ENCODE data around the gene HDHD3.
A peak's percentile ranks its signal among the peaks of the same experiment; 100 is the strongest.
"Not testable (repeated sequence)": the region's sequence is repeated elsewhere in the genome, so short reads cannot be mapped to it uniquely, and the experiment has no call there.

Gene HDHD3

DNA sequence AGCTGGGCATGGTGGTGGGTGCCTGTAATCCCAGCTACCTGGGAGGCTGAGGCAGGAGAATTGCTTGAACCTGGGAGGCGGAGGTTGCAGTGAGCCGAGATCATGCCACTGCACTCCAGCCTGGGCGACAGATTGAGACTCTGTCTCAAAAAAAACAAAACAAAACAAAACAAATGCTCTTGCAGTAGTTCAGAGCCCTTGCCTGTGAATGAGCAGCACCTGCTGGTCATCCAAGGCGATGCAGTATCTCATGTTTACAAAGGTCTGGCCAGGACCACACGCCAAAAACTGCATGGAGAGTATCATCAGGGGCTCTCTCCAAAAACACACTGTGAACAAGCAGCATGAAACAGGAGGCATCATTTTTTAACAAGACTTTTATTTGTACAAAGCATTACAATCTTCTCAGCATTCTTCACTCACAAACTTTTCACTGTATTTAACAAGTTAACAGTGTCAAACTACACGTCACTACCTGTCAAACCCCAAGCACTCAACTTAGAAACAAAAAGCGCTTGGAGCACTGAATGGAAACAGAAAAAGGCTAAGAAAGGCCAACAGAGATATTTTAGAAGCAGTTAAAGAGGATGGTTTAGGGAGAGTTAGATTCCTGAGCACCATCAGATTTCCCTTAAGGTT, 30.2 kb upstream of the HDHD3 start:
- peak overlapping the region; percentile 51 for H3K27ac ChIP-seq (replicated peaks)
- TF ChIP-seq CTCF (IDR thresholded peaks at IDR 0.05; ENCODE audit: insufficient read depth, low read length): peak; percentile 81
- not testable (repeated sequence) for H3K27me3 ChIP-seq (ENCODE audit: insufficient read depth, poor library complexity, severe bottlenecking); H3K4me3 ChIP-seq (replicated peaks; ENCODE audit: insufficient read depth, low read length)
- peak; percentile 56 to 77 for DNase-seq (ENCODE audit: low read depth in 1 of 2, low spot score in 1 of 2)

DNA sequence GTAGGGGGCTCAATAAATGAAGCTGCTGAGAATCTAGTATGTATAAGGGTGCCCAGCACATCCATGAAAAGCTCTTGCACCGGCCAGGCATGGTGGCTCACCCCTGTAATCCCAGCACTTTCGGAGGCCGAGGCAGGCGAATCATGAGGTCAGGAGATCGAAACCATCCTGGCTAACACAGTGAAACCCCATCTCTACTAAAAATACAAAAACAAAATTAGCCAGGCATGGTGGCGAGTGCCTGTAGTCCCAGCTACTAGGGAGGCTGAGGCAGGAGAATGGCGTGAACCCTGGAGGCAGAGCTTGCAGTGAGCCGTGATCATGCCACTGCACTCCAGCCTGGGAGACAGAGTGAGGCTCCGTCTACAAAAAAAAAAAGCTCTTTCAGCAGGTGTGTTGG, 29.6 kb upstream of the HDHD3 start:
- H3K27me3 ChIP-seq (ENCODE audit: insufficient read depth, poor library complexity, severe bottlenecking); H3K4me3 ChIP-seq (replicated peaks; ENCODE audit: insufficient read depth, low read length); DNase-seq (ENCODE audit: low read depth in 1 of 2, low spot score in 1 of 2): not testable (repeated sequence)
- peak overlapping the region; percentile 51 for H3K27ac ChIP-seq (replicated peaks)

DNA sequence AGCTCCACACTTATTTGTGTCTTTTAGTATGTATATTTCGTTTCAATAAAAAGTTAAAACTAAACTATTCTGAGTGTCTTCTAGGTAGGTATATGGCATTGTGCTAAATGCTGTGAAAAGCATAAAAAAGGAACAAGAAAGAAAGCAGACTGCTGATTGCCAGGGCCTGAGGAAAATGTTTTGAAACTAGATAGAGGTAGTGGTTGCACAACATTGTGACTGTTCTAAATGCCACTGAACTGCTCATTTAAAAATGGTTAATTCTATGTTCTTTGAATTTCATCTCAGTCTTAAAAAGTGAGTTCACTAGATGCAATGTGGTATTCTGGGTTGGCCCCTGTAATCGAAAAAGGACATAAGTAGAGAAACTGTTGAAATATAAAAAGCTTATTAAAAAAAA, 26.9 kb upstream of the HDHD3 start:
- peak overlapping the region; percentile 82 for H3K27ac ChIP-seq (replicated peaks)
- H3K4me3 ChIP-seq (replicated peaks; ENCODE audit: insufficient read depth, low read length): no peak overlapping the region; the same call in 1 of the 2 replicates
- TF ChIP-seq SPI1 (IDR thresholded peaks at IDR 0.05; ENCODE audit: borderline replicate concordance, low read depth) (peak; percentile 30; the same call in 1 of the 2 replicates), GABPA (IDR thresholded peaks at IDR 0.05; ENCODE audit: low read depth) (no peak)
- peak; percentile 75 to 81 for DNase-seq (ENCODE audit: low read depth in 1 of 2, low spot score in 1 of 2)
- no peaks in the 10 kb centered on the region for H3K27me3 ChIP-seq (ENCODE audit: insufficient read depth, poor library complexity, severe bottlenecking)

DNA sequence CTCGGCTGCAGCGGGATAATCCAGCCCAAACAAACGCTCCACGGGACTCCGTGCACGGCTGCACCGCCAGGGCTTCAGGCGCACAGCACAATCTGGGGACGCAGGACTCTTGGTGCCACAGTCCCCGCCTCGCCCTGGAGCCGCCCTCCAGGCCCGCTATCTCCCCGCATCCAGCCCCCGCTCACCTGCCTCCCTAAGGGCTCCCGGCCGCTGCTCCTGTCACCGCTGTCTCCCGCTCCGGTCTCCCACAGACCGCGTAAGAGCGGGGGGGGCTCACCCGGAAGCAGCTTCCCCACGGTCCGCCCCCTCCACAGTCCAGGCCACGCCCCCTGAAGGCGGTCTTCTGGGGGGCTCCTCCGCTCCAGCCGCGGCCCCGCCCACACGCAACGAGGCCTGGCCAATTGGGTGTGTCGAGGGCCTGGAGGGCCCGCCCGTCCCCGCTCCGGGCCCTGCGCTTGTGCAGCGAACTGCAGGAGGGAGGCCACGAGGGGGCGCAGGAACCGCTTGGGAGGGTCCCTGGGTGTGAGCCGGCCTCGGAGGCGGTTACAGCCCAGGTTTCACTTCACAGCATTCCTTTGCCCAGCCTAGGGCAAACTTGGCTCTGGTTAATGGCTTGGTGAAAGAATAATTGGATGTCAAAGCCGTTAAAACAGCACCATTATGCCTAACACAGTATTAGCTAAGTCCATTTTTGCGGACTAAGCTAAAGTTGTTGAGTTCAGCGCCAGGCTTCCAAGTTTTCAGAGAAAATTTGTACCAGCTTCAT, 24.4 kb upstream of the HDHD3 start, which contains the start of gene ALAD:
Gene ALAD (minus strand): TSS at position 258 of the 766 bp plus-strand sequence. CDS start 7,725 bp downstream, outside the sequence.
- TF ChIP-seq REST (IDR thresholded peaks at IDR 0.05; ENCODE audit: insufficient replicate concordance, low read depth) (no peak), GABPA (IDR thresholded peaks at IDR 0.05; ENCODE audit: low read depth) (no peak), SPI1 (IDR thresholded peaks at IDR 0.05; ENCODE audit: borderline replicate concordance, low read depth) (no peak), CTCF (IDR thresholded peaks at IDR 0.05; ENCODE audit: insufficient read depth, low read length) (peak; percentile 85), POLR2AphosphoS5 (IDR thresholded peaks at IDR 0.05; ENCODE audit: low read depth) (peak; percentile 75; the same call in 1 of the 2 replicates)
- peak; percentile 97 to 98 for DNase-seq (ENCODE audit: low read depth in 1 of 2, low spot score in 1 of 2)
- peak within 1 kb of the TSS; percentile 82 for H3K27ac ChIP-seq (replicated peaks)

DNA sequence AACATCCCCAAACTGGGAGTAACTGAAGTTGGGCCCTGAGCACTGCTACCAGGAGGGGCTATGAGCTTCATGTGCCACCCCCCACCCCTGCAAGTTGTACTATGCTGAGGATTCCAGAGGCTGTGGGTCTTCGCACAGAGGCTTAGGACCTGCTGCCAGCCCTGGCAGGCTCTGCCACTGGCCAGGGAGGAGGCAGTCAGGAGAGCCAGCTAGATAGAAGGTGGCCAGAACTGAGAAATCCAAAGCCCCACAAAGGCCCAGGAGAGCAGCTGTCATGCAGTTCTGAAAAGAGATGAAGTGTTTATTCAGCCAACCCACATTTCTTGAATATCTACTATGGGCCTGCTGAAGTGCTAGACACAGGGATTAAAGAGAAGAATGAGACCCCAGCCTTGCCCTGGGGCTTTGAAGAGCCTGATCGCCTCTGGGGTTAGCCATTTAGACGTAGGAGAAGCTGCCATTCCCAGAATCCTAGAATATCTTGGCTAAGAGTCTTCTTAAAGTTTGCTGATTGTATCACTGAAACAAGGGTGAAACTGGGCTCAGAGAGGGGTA, 22.9 kb upstream of the HDHD3 start:
- Histone ChIP-seq H3K4me3 (replicated peaks; ENCODE audit: insufficient read depth, low read length) (no peak overlapping the region), H3K27me3 (ENCODE audit: insufficient read depth, poor library complexity, severe bottlenecking) (no peaks in the 10 kb centered on the region), H3K27ac (replicated peaks) (no peak overlapping the region)
- no peak for TF ChIP-seq GABPA (IDR thresholded peaks at IDR 0.05; ENCODE audit: low read depth)
- TF ChIP-seq CTCF (IDR thresholded peaks at IDR 0.05; ENCODE audit: insufficient read depth, low read length): no peak
- no peak for TF ChIP-seq SPI1 (IDR thresholded peaks at IDR 0.05; ENCODE audit: borderline replicate concordance, low read depth)
- TF ChIP-seq REST (IDR thresholded peaks at IDR 0.05; ENCODE audit: insufficient replicate concordance, low read depth): no peak
- DNase-seq (ENCODE audit: low read depth in 1 of 2, low spot score in 1 of 2): no peak

More for the DNA sequence above, 24.4 kb upstream of the HDHD3 start, which contains the start of gene ALAD:
- H3K4me3 ChIP-seq (replicated peaks; ENCODE audit: insufficient read depth, low read length): peak within 1 kb of the TSS; percentile 79
- no peaks in the 10 kb centered on the region for H3K27me3 ChIP-seq (ENCODE audit: insufficient read depth, poor library complexity, severe bottlenecking)
